Brain microvascular endothelial cell (primary cell): ENCODE measurements around the gene VEGFD.
A peak's percentile ranks its signal among the peaks of the same experiment; 100 is the strongest.

ENCODE experiments used
- DNase-seq: peaks from one replicate; pipeline ENCODE4 v3.0.0-alpha.2; 2020
- H3K27ac ChIP-seq: fragments of 250-450 bp; sonication (Bioruptor Pico); 2 replicates; pipeline ENCODE4 v1.5.1; 2020; ENCODE audit warnings: mild to moderate bottlenecking, moderate library complexity
- H3K27me3 ChIP-seq: fragments of 250-450 bp; sonication (Bioruptor Pico); replicated peaks from 2 replicates; pipeline ENCODE4 v1.5.1; 2020; ENCODE audit warnings: mild to moderate bottlenecking
- H3K36me3 ChIP-seq: fragments of 250-450 bp; sonication (Bioruptor Pico); replicated peaks from 2 replicates; pipeline ENCODE4 v1.5.1; 2020; ENCODE audit warnings: mild to moderate bottlenecking
- H3K4me3 ChIP-seq: 2 replicates; pipeline ENCODE4 v1.5.1; 2011; ENCODE audit warnings: low read depth, mild to moderate bottlenecking, control low read depth, low read length, moderate library complexity
- CTCF ChIP-seq: IDR thresholded peaks from 2 replicates; pipeline ENCODE4 v1.5.1; 2011; ENCODE audit warnings: low read depth, mild to moderate bottlenecking, moderate library complexity, low read length, control low read depth, inconsistent platforms; ENCODE audit errors: missing control alignments
- in situ Hi-C: cut with HindIII; loops from 2 replicates; pipeline ENCODE4 v1.10.0; 2017; ENCODE audit warnings: low sequenced_read_pairs, low pct_ligation_motif_present

Gene VEGFD

GRCh38 chrX:15384304-15384703 is at the start of gene VEGFD:
Gene VEGFD, minus strand, starts transcription at chrX:15384413. Its CDS starts 467 bp downstream, at chrX:15383946.
- Histone ChIP-seq H3K27me3 (no peaks in the 10 kb centered on the region), H3K4me3 (no peak within 1 kb of the TSS), H3K27ac (no peak within 1 kb of the TSS), H3K36me3 (no peaks in the 10 kb centered on the region)
- peak; percentile 2 for DNase-seq
- no peak for TF ChIP-seq CTCF
- in situ Hi-C loops, result no loop called here

GRCh38 chrX:15430584-15430983 is 46.4 kb upstream of the VEGFD start:
- Histone ChIP-seq H3K36me3 (no peaks in the 10 kb centered on the region), H3K4me3 (no peak overlapping the region), H3K27ac (no peak overlapping the region), H3K27me3 (no peaks in the 10 kb centered on the region)
- in situ Hi-C loops, result no loop called here
- TF ChIP-seq CTCF, result no peak
- no peak for DNase-seq

GRCh38 chrX:15430076-15430475 is 45.9 kb upstream of the VEGFD start:
- no peaks in the 10 kb centered on the region for H3K36me3 ChIP-seq
- TF ChIP-seq CTCF, result no peak
- no peak overlapping the region for H3K4me3 ChIP-seq
- DNase-seq, result no peak
- in situ Hi-C loops, result no loop called here
- no peak overlapping the region for H3K27ac ChIP-seq
- no peaks in the 10 kb centered on the region for H3K27me3 ChIP-seq

GRCh38 chrX:15425024-15425423 is 40.8 kb upstream of the VEGFD start:
- no peak overlapping the region for H3K4me3 ChIP-seq
- H3K36me3 ChIP-seq, result no peaks in the 10 kb centered on the region
- in situ Hi-C loops, result no loop called here
- H3K27me3 ChIP-seq, result no peaks in the 10 kb centered on the region
- no peak for TF ChIP-seq CTCF
- H3K27ac ChIP-seq, result no peak overlapping the region
- DNase-seq, result no peak

GRCh38 chrX:15418707-15419181 is 34.5 kb upstream of the VEGFD start:
- in situ Hi-C loops, result no loop called here
- no peaks in the 10 kb centered on the region for H3K36me3 ChIP-seq
- no peak for TF ChIP-seq CTCF
- H3K27ac ChIP-seq, result no peak overlapping the region
- H3K4me3 ChIP-seq, result no peak overlapping the region
- DNase-seq, result no peak
- H3K27me3 ChIP-seq, result no peaks in the 10 kb centered on the region

- DNase-seq, result no peak
- in situ Hi-C loops, result no loop called here
- Histone ChIP-seq H3K4me3 (no peak overlapping the region), H3K27me3 (no peaks in the 10 kb centered on the region), H3K27ac (no peak overlapping the region), H3K36me3 (no peaks in the 10 kb centered on the region)
- TF ChIP-seq CTCF, result no peak
Observed at GRCh38 chrX:15418041-15418706, 34.0 kb upstream of the VEGFD start.
